ENCODE results near the gene ABCF2. TPM values are rescaled to one million over a fixed set of nuclear protein-coding genes. Genes with fewer than 3 reads are reported as not detected.

The ABCF2 gene
- total RNA-seq, 2 experiments from 2014 or later: 31.7 to 34.3 TPM

Other genes starting within 250 kb of the ABCF2 start
- under 1 TPM; 0.27 to 0.30 TPM for gene KCNH2, start 248.9 kb downstream of the ABCF2 start, total RNA-seq
- 10 to 100 TPM; 21.6 to 22.3 TPM for gene NOS3, start 236.2 kb downstream of the ABCF2 start, total RNA-seq
- 10 to 100 TPM; 12.1 to 12.3 TPM for gene ATG9B, start 202.7 kb downstream of the ABCF2 start, total RNA-seq
- gene ABCB8, start 198.8 kb downstream of the ABCF2 start, total RNA-seq: 10 to 100 TPM; 57.5 to 67.8 TPM
- gene ASIC3, start 178.7 kb downstream of the ABCF2 start, total RNA-seq: 1 to 10 TPM; 6.0 to 8.3 TPM
- gene CDK5, start 169.3 kb downstream of the ABCF2 start, total RNA-seq: 10 to 100 TPM; 26.0 to 26.9 TPM
- gene SLC4A2, start 167.6 kb downstream of the ABCF2 start, total RNA-seq: 100 to 1,000 TPM; 106 to 114 TPM
- 10 to 100 TPM; 76.4 to 85.9 TPM for gene FASTK, start 146.4 kb downstream of the ABCF2 start, total RNA-seq
- 10 to 100 TPM; 73.7 to 77.1 TPM for gene TMUB1, start 143.7 kb downstream of the ABCF2 start, total RNA-seq
- gene AGAP3, start 140.7 kb downstream of the ABCF2 start, total RNA-seq: 10 to 100 TPM; 18.1 to 19.7 TPM
- gene GBX1, start 59.5 kb downstream of the ABCF2 start, total RNA-seq: not detected
- not detected for gene ASB10, start 40.0 kb downstream of the ABCF2 start, total RNA-seq
- not detected for gene H2BK1, start 16.7 kb downstream of the ABCF2 start, total RNA-seq
- gene CHPF2, start 5.3 kb upstream of the ABCF2 start, total RNA-seq: 10 to 100 TPM; 40.7 to 42.3 TPM
- 1 to 10 TPM; 2.0 to 2.5 TPM for gene SMARCD3, start 21.5 kb upstream of the ABCF2 start, total RNA-seq
- gene NUB1, start 114.6 kb upstream of the ABCF2 start, total RNA-seq: 10 to 100 TPM; 69.7 to 85.5 TPM
- under 1 TPM; 0.29 to 0.77 TPM for gene WDR86, start 182.8 kb upstream of the ABCF2 start, total RNA-seq
- under 1 TPM in 1 of 2 experiments, not detected in 1; 0.25 TPM for gene CRYGN, start 212.9 kb upstream of the ABCF2 start, total RNA-seq